Measurements from ENCODE around the gene PPIC.
"Not testable (repeated sequence)": the region's sequence is repeated elsewhere in the genome, so short reads cannot be mapped to it uniquely, and the experiment has no call there.

Gene PPIC

GRCh38 chr5:123007754-123008153, 28.8 kb downstream of the PPIC start:
- no peak for DNase-seq (ENCODE audit: low read depth)

DNA sequence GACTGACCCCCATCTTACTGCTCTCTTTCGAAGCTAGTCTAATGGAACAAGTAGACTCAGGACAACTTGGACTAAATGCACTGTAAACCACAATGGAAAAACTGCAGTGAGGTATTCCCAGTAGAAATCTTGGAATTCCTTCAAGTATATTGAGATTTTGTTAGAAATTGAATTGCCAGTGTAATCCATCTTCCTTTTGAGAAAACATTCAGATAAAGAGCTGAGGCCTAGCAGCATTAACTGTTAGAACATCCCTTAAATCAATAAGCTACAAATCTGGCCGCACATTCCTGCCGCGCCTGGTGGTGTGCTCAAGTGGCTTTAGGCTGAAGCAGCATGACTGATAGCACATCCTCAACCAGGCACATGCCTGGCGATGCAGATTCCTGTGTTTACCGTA, 29.3 kb downstream of the PPIC start:
- DNase-seq (ENCODE audit: low read depth) = no peak

DNA sequence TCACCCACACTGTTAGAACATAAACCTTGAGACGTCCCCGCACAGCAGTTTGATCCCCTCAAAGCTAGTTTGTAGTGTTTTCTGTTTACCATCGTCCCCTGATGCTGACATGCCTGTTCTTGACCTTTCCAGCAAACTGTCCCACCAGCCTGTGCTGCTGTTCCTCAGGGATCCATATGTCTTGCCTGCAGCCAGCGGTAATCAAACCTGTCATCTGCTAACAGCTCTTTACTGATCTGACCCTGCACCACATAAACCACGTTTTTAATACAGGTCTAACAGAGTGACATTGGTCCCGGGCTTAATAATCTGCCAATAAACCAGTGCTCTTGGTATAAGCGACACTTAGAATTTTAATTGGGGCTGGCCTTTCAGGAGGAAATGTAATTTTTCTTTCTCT, 34.7 kb downstream of the PPIC start:
- no peak for DNase-seq (ENCODE audit: low read depth)

DNA sequence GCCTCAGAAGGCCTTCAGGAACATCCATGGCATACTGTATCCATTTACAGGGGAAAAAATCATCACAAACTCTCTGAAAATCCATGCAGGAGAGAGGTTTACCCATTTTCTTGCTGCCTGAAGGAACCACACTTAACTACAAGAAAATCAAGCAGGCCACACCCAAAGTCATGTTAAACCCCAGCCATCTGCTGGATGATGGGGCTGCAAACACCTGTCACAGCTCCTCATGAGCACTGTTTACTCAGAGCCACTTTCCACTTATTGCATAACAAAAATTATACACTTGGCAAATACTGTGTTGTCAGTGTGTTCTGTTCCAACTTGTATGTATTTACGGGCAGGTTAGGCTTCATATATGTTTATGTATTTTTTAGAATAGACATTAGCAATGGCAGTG, 35.8 kb downstream of the PPIC start:
- no peak for DNase-seq (ENCODE audit: low read depth)

GRCh38 chr5:122999947-123000563, 36.5 kb downstream of the PPIC start:
- DNase-seq (ENCODE audit: low read depth) = no peak

GRCh38 chr5:122997294-122997693, 39.2 kb downstream of the PPIC start:
- no peak for DNase-seq (ENCODE audit: low read depth)

DNA sequence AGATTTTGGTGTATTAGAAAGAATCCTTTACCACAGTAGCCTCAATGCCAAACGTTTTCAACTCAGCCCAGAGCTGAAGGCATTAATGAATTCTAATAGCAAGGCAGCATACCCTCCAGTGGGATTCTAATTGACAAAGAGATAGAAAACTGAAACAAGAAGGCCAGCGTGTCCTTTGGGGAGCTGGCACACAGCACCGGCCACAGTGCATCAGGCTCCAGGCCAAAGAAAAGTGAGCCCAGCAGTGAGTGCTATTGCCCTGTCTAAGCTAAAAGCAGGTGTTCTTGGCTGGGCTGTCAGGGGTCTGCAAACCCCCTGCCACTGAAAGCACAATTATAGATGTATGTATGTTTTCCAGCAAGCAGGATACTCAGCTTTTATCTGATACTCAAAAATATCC, 40.4 kb downstream of the PPIC start:
- no peak for DNase-seq (ENCODE audit: low read depth)

DNA sequence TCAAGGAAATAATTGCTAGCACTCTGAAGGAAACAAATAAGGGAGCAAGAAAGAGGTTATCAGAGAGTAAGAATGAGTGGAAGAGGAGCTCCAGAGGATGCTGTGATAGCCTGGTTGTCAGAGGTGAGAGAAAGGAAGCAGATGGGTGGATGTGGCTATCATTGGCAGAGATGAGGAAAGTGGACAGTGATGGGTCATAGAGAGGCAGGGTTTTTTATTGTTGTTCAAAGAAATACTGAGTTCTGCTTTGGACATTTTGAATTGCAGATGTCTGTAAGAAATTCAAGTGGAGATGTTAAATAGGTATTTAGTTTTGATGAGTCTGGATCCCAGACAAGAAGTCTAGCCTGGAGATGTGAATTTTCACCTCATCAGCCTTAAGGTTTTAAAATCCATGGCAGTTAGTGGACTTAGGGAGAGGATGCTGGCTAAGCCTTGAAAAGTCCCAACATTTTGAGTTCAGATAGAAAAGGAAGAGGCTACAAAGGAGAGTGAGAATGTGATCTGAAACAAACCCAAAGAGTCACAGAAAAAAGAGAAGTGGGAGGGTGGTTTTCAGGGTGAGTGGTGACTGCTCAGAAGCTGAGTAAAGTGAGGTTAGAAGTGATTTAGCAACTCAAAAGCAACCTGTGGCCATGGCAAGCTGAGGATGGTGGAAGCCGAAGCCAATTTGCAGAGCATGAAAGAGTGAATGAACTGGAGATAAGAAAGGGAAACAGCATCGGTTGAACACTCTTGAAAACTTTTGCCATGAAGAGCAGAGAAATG, 50.4 kb downstream of the PPIC start:
- no peak for DNase-seq (ENCODE audit: low read depth)

GRCh38 chr5:122985006-122985700, 51.4 kb downstream of the PPIC start:
- DNase-seq (ENCODE audit: low read depth) = no peak

DNA sequence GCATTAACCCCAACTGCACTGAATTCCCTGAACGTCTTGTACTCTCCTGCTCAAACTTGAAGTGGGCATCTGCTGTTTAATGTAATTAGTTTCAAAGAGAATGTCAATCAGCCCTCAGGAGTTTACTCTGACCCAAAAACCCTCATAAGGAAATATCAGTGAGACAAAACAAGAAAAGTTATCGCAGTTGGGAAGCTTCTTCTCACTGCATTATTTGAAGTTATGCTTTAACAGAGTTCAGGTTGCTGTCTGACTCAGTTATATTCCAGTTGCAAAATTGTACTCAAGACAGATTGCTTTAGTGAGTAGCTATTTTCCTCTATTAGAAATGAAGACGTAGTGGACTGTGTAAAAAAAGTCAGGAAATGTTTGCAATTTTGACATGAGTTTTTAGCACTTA, 52.1 kb downstream of the PPIC start:
- no peak for DNase-seq (ENCODE audit: low read depth)

DNA sequence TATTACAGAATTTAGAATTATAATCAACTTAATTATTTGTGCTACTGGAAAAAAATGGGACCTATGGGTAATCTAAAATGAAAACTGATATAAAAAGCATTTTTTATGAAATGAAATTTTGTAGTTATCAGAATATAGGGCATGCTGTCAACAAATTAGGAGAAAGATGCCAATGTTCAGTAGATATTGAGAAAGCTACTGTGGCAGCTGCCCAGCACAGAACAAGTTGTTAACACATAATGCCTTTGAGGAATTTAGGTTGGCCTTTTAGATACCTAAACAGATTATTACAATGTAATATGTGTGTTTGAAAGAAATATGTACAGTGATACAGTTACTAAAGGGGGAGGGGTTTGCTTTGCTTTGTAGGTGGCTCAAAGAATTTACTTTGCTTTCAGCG, 54.1 kb downstream of the PPIC start:
- DNase-seq (ENCODE audit: low read depth) = no peak

- DNase-seq (ENCODE audit: low read depth) = no peak
Observed at GRCh38 chr5:122981846-122982245, 54.7 kb downstream of the PPIC start.

GRCh38 chr5:122978644-122979297, 57.8 kb downstream of the PPIC start:
- no peak for DNase-seq (ENCODE audit: low read depth)

GRCh38 chr5:122978068-122978467, 58.5 kb downstream of the PPIC start:
- no peak for DNase-seq (ENCODE audit: low read depth)

DNA sequence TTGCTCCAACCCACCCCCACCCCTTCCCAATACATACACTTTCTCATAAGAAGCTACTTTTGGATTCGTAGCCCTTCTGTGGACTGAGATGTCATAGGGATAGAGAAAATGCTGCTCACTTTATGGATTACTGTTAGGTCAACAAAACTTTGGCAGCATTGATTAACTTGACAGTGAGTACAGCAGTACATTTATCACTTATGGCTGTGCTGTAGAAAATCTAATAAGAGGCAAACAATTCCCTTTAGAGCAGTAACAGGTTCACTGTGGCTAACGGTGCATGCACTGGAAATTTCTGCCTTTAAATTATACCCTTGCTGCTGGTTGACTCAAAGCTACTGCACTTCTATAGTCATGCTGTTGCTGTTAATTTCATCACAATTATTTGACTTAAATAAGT, 59.2 kb downstream of the PPIC start:
- no peak for DNase-seq (ENCODE audit: low read depth)

GRCh38 chr5:122974251-122974650, 62.3 kb downstream of the PPIC start:
- DNase-seq (ENCODE audit: low read depth) = not testable (repeated sequence)

DNA sequence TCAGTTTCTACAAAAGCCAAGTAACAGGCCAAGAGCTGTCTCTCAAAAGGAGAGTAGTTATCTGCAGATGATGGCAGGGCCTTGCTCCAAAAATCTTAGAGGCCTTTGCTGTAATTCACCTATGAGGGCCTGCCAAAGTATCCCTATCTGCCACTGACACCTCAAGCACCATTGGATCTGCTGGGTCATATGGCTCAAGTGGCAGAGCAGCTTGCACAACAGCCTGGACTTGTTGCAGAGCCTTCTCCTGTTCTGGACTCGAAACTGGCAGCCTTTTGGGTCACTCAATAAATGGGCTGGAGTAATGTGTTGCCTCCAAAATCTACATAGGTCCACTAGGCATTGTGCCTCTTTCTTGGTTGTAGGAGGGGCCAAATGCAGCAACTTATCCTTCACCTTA, 62.8 kb downstream of the PPIC start:
- not testable (repeated sequence) for DNase-seq (ENCODE audit: low read depth)
